ENCODE measurements around the gene RASA3. TPM values are rescaled to one million over a fixed set of nuclear protein-coding genes. Genes with fewer than 3 reads are reported as not detected.

Gene RASA3
- total RNA-seq, 1 donor from 2014 or later, result 9.3 TPM

GRCh38 chr13:114054264-114054663, 78.2 kb downstream of the RASA3 start:
- TF ChIP-seq CTCF (conservative IDR thresholded peaks at IDR 0.05), result no peak
- no peak overlapping the region for H3K27ac Mint-ChIP-seq
- H3K4me1 Mint-ChIP-seq (ENCODE audit: unreplicated experiment), result no peaks in the 10 kb centered on the region
- no peaks in the 10 kb centered on the region for H3K9me3 Mint-ChIP-seq
- H3K27me3 Mint-ChIP-seq, result no peaks in the 10 kb centered on the region
- H3K36me3 Mint-ChIP-seq, result no peaks in the 10 kb centered on the region
- DNase-seq (ENCODE audit: extremely low spot score, unreplicated experiment), result no peak
- no peak overlapping the region for H3K4me3 Mint-ChIP-seq

GRCh38 chr13:114053026-114053425, 79.4 kb downstream of the RASA3 start:
- H3K36me3 Mint-ChIP-seq, result no peaks in the 10 kb centered on the region
- H3K9me3 Mint-ChIP-seq, result no peaks in the 10 kb centered on the region
- no peak for DNase-seq (ENCODE audit: extremely low spot score, unreplicated experiment)
- H3K4me1 Mint-ChIP-seq (ENCODE audit: unreplicated experiment), result no peaks in the 10 kb centered on the region
- no peaks in the 10 kb centered on the region for H3K27me3 Mint-ChIP-seq
- no peak overlapping the region for H3K27ac Mint-ChIP-seq
- TF ChIP-seq CTCF (conservative IDR thresholded peaks at IDR 0.05), result no peak
- no peak overlapping the region for H3K4me3 Mint-ChIP-seq

DNA sequence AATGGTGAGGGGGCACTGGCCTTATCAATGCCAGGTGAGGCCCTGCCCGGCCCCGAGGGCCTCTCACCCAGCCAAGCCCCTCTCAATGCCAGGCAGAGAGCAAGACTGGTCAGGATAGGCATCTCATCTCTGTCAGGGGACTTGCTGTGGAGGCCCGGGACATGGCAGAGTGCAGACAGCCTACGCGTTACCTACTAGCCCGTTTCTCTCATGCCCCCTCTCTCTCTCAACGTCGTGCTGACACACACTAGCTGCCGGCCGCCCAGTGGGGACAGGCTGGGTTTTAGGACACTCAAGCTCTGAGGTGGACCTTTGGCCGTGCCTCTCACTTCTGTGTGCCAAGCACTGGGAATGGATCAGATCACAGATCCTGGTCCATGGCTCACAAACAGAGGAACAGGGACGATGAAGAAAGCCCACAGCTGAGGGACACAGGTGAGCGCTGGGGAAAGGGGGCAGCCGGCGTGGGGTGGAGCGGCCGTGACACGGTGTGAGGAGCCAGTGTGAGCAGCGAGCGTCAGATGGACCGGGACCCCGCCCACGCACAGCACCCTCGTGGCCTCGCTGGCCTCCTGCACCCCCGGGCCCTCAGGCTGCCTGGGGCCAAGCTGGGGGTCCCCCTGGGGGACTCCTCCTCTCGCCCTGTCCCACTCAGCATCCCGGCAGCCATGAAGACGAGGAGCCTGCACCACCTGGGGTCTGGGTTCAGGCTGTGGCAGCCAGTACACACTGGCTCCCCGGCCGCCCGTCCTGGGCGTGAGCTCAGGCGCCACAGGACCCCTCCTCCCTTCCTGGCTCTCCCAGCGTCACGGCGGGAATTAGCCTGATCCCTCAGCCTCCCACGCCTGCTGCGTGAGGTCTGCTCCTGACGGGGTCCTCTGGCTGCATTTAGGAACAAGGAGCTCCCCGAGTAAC, 81.6 kb downstream of the RASA3 start:
- Mint-ChIP-seq H3K27me3 (no peaks in the 10 kb centered on the region), H3K4me3 (no peak overlapping the region), H3K9me3 (no peaks in the 10 kb centered on the region), H3K4me1 (ENCODE audit: unreplicated experiment) (peaks cover 8% of the 10 kb centered on the region), H3K27ac (no peak overlapping the region), H3K36me3 (no peaks in the 10 kb centered on the region)
- no peak for TF ChIP-seq CTCF (conservative IDR thresholded peaks at IDR 0.05)
- DNase-seq (ENCODE audit: extremely low spot score, unreplicated experiment), result no peak

DNA sequence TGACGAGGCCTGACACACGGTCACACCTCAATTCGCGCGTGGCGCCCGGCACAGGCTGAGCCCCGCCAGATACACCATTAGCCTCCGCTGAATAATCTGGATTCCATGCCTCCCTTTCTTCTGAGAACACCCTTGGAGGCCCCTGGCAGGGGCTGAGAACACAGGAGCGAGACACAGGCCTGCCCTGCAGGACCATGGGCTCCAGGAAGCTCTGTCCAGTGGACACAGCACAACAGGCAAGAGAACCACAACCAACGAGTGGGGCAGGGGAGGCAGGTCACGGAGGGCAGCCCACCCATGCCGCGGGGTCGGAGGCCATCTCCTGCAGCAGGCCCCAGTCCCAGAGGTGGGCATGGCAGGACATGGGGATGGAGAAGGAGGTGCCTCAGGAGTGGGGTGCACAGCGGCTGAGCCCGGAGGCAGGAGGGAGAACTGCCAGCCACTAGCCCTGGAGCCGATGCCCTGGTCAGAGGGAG, 82.8 kb downstream of the RASA3 start:
- no peak for TF ChIP-seq CTCF (conservative IDR thresholded peaks at IDR 0.05)
- Mint-ChIP-seq H3K4me1 (ENCODE audit: unreplicated experiment) (peaks cover 12% of the 10 kb centered on the region), H3K27ac (no peak overlapping the region)

GRCh38 chr13:114049026-114049425, 83.4 kb downstream of the RASA3 start:
- no peak overlapping the region for H3K27ac Mint-ChIP-seq

More for the DNA sequence above, 82.8 kb downstream of the RASA3 start:
- DNase-seq (ENCODE audit: extremely low spot score, unreplicated experiment), result no peak
- H3K4me3 Mint-ChIP-seq, result no peak overlapping the region
- H3K27me3 Mint-ChIP-seq, result no peaks in the 10 kb centered on the region
- H3K9me3 Mint-ChIP-seq, result no peaks in the 10 kb centered on the region
- no peaks in the 10 kb centered on the region for H3K36me3 Mint-ChIP-seq

More at GRCh38 chr13:114049026-114049425, 83.4 kb downstream of the RASA3 start:
- H3K9me3 Mint-ChIP-seq, result no peaks in the 10 kb centered on the region
- TF ChIP-seq CTCF (conservative IDR thresholded peaks at IDR 0.05), result no peak
- H3K27me3 Mint-ChIP-seq, result no peaks in the 10 kb centered on the region
- H3K4me1 Mint-ChIP-seq (ENCODE audit: unreplicated experiment), result peaks cover 15% of the 10 kb centered on the region
- no peak overlapping the region for H3K4me3 Mint-ChIP-seq
- no peak for DNase-seq (ENCODE audit: extremely low spot score, unreplicated experiment)
- no peaks in the 10 kb centered on the region for H3K36me3 Mint-ChIP-seq
